H1 (cell line): ENCODE measurements around the gene AOPEP. TPM values are rescaled to one million over a fixed set of nuclear protein-coding genes. Genes with fewer than 3 reads are reported as not detected.

Experiments used
- CTCF ChIA-PET: fragments of 300-600 bp; sonication (Branson Sonifier 250); formaldehyde crosslinking; loops from one replicate; lab custom pipeline; 2021; ENCODE audit not compliant: partially characterized antibody; lab: Charles Lee
- POLR2A ChIA-PET: fragments of 300-600 bp; sonication (Branson Sonifier 250); formaldehyde crosslinking; loops from one replicate; lab custom pipeline; 2021; ENCODE audit warnings: inconsistent platforms; ENCODE audit not compliant: partially characterized antibody; lab: Charles Lee
- DNase-seq, 2 experiments: peaks; one replicate each; pipeline versions ENCODE4 v3.0.0 to v3.0.0-alpha.2; 2010 to 2022; ENCODE audit warnings: low spot score in 2 of 2, low read depth in 1 of 2, mixed read lengths in 1 of 2
- FAIRE-seq: peaks from 2 replicates; lab custom pipeline; 2011; peaks lifted over from hg19 to GRCh38; lab: Jason Lieb, UNC
- H2AFZ ChIP-seq: 2 replicates; pipeline ENCODE4 v1.8.1; 2012; ENCODE audit warnings: low read length, inconsistent platforms
- H2AK5ac ChIP-seq: 2 replicates; pipeline ENCODE4 v1.6.1; 2013; ENCODE audit warnings: low read depth, low read length
- H2BK120ac ChIP-seq: replicated peaks from 2 replicates; pipeline ENCODE3; 2013; ENCODE audit warnings: low read depth, low read length, inconsistent platforms
- H2BK12ac ChIP-seq: 2 replicates; pipeline ENCODE4 v1.6.1; 2013; ENCODE audit warnings: low read depth, low read length
- H2BK15ac ChIP-seq: 2 replicates; pipeline ENCODE4 v1.6.1; 2013; ENCODE audit warnings: low read length
- H2BK20ac ChIP-seq: 2 replicates; pipeline ENCODE4 v1.6.1; 2013; ENCODE audit warnings: low read length
- H2BK5ac ChIP-seq: 2 replicates; pipeline ENCODE4 v1.6.1; 2013; ENCODE audit warnings: low read depth, low read length
- H3K14ac ChIP-seq: 2 replicates; pipeline ENCODE4 v1.6.1; 2013; ENCODE audit warnings: inconsistent platforms; ENCODE audit not compliant: insufficient read length
- H3K18ac ChIP-seq: 2 replicates; pipeline ENCODE4 v1.6.1; 2013; ENCODE audit warnings: low read length; ENCODE audit errors: extremely low read depth
- H3K23ac ChIP-seq: 2 replicates; pipeline ENCODE4 v1.6.1; 2013; ENCODE audit warnings: inconsistent platforms; ENCODE audit not compliant: insufficient read length
- H3K23me2 ChIP-seq: 2 replicates; pipeline ENCODE4 v1.6.1; 2013; ENCODE audit warnings: low read depth, low read length
- H3K27ac ChIP-seq: 2 replicates; pipeline ENCODE4 v1.6.1; 2011; ENCODE audit warnings: low read depth, low read length, inconsistent platforms
- H3K27me3 ChIP-seq, 4 experiments: replicated peaks in 1 of 4; 1 replicate in 1 of 4; 2 replicates in 3 of 4; pipeline versions ENCODE4 v1.6.1 to v1.8.1; 2011 to 2013; ENCODE audit warnings: low read length in 3 of 4, mild to moderate bottlenecking in 3 of 4, inconsistent platforms in 2 of 4, mixed read lengths in 2 of 4, moderate library complexity in 1 of 4; ENCODE audit not compliant: control insufficient read depth in 3 of 4, insufficient read depth in 3 of 4; ENCODE audit errors: extremely low read depth in 1 of 4
- H3K36me3 ChIP-seq, 4 experiments: 2 replicates each; pipeline versions ENCODE4 v1.6.1 to v1.8.1; 2011 to 2013; ENCODE audit warnings: mild to moderate bottlenecking in 4 of 4, low read length in 3 of 4, moderate library complexity in 2 of 4, control low read depth in 1 of 4, inconsistent platforms in 1 of 4; ENCODE audit not compliant: insufficient read depth in 4 of 4, control insufficient read depth in 2 of 4
- H3K4ac ChIP-seq: replicated peaks from 2 replicates; pipeline ENCODE3; 2013; ENCODE audit warnings: low read length, low read depth, mixed read lengths, inconsistent platforms; ENCODE audit not compliant: insufficient read length
- H3K4me1 ChIP-seq, 4 experiments: replicated peaks in 1 of 4; 1 replicate in 1 of 4; 2 replicates in 3 of 4; pipeline versions ENCODE4 v1.6.1 to v1.8.1; 2011 to 2013; ENCODE audit warnings: low read length in 3 of 4, inconsistent platforms in 2 of 4, mixed read lengths in 1 of 4; ENCODE audit not compliant: insufficient read depth in 4 of 4, control insufficient read depth in 3 of 4
- H3K4me2 ChIP-seq, 2 experiments: 2 replicates each; pipeline versions ENCODE4 v1.6.1 to v1.8.1; 2011 to 2013; ENCODE audit warnings: low read depth in 2 of 2, low read length in 2 of 2, control low read depth in 1 of 2, inconsistent platforms in 1 of 2, mild to moderate bottlenecking in 1 of 2; ENCODE audit not compliant: insufficient read depth in 1 of 2
- H3K4me3 ChIP-seq, 4 experiments: fragments of 200-600, 300-600 bp in 1 of 4; sonication (generic), shearing (Covaris generic), sonication (Bioruptor Twin) in 1 of 4; 2 replicates each; pipeline versions ENCODE4 v1.5.1 to v1.8.1; 2011 to 2016; ENCODE audit warnings: low read length in 4 of 4, low read depth in 3 of 4, control low read depth in 2 of 4, inconsistent platforms in 2 of 4, mild to moderate bottlenecking in 2 of 4, mixed read lengths in 1 of 4, moderate library complexity in 1 of 4; ENCODE audit not compliant: insufficient read depth in 2 of 4; ENCODE audit errors: extremely low read depth in 1 of 4
- H3K56ac ChIP-seq: replicated peaks from 2 replicates; pipeline ENCODE3; 2013; ENCODE audit warnings: low read depth, mild to moderate bottlenecking, mixed read lengths, low read length, inconsistent platforms; ENCODE audit not compliant: insufficient read length
- H3K79me1 ChIP-seq: 2 replicates; pipeline ENCODE4 v1.6.1; 2013; ENCODE audit warnings: low read depth, low read length, control low read depth
- H3K79me2 ChIP-seq, 2 experiments: 2 replicates each; pipeline versions ENCODE4 v1.6.1 to v1.8.1; 2012 to 2013; ENCODE audit warnings: low read length in 2 of 2, mild to moderate bottlenecking in 2 of 2, inconsistent platforms in 1 of 2; ENCODE audit not compliant: insufficient read depth in 2 of 2, control insufficient read depth in 1 of 2
- H3K9ac ChIP-seq, 4 experiments: replicated peaks in 1 of 4; 1 replicate in 1 of 4; 2 replicates in 3 of 4; pipeline versions ENCODE4 v1.6.1 to v1.8.1; 2011 to 2013; ENCODE audit warnings: low read depth in 3 of 4, low read length in 3 of 4, control low read depth in 2 of 4, mild to moderate bottlenecking in 2 of 4, moderate library complexity in 2 of 4, inconsistent platforms in 1 of 4; ENCODE audit errors: extremely low read depth in 1 of 4
- H3K9me3 ChIP-seq, 2 experiments: 2 replicates each; pipeline versions ENCODE4 v1.6.1 to v1.8.1; 2012 to 2013; ENCODE audit warnings: mild to moderate bottlenecking in 2 of 2, moderate library complexity in 2 of 2, control low read depth in 1 of 2, inconsistent platforms in 1 of 2, low read depth in 1 of 2, low read length in 1 of 2, mixed read lengths in 1 of 2; ENCODE audit not compliant: insufficient read depth in 2 of 2
- H4K20me1 ChIP-seq, 2 experiments: replicated peaks in 1 of 2; 2 replicates each; pipeline versions ENCODE3 to v1.8.1; 2011 to 2013; ENCODE audit warnings: inconsistent platforms in 2 of 2, low read length in 2 of 2, mild to moderate bottlenecking in 1 of 2; ENCODE audit not compliant: insufficient read depth in 2 of 2, control insufficient read depth in 1 of 2
- H4K5ac ChIP-seq: 2 replicates; pipeline ENCODE4 v1.6.1; 2013; ENCODE audit warnings: low read length, low read depth, mixed read lengths, inconsistent platforms; ENCODE audit not compliant: insufficient read length
- H4K8ac ChIP-seq: 2 replicates; pipeline ENCODE4 v1.8.0; 2013; ENCODE audit warnings: mild to moderate bottlenecking, moderate library complexity, low read length, inconsistent platforms; ENCODE audit not compliant: insufficient read depth; ENCODE audit errors: extremely low read depth
- H4K91ac ChIP-seq: replicated peaks from 2 replicates; pipeline ENCODE3; 2013; ENCODE audit warnings: low read length, mixed read lengths, inconsistent platforms; ENCODE audit not compliant: insufficient read length
- ATF2 ChIP-seq: IDR thresholded peaks from 2 replicates; pipeline ENCODE4 v1.6.1; 2012; ENCODE audit warnings: low read length, inconsistent platforms
- BACH1 ChIP-seq: IDR thresholded peaks from 2 replicates; pipeline ENCODE4 v1.6.1; 2012; ENCODE audit warnings: low read length, improper control_type of control experiment
- EGR1 ChIP-seq: IDR thresholded peaks from 2 replicates; pipeline ENCODE4 v1.6.1; 2011; ENCODE audit warnings: low read depth, low read length, borderline replicate concordance
- POLR2A ChIP-seq, 2 experiments: IDR thresholded peaks; 1 replicate in 1 of 2; 2 replicates in 1 of 2; pipeline ENCODE4 v1.6.1; 2011; ENCODE audit warnings: low read depth in 2 of 2, low read length in 2 of 2, mild to moderate bottlenecking in 2 of 2; ENCODE audit errors: control extremely low read depth in 1 of 2
- RFX5 ChIP-seq: IDR thresholded peaks from 2 replicates; pipeline ENCODE4 v1.6.1; 2011; ENCODE audit warnings: low read depth, low read length, improper control_type of control experiment, borderline replicate concordance
- SAP30 ChIP-seq: fragments of 300-600 bp; sonication (generic); IDR thresholded peaks from 2 replicates; pipeline ENCODE4 v1.7.1; 2012; ENCODE audit warnings: low read length, moderate library complexity, mild to moderate bottlenecking, inconsistent platforms; ENCODE audit not compliant: insufficient read depth, insufficient replicate concordance
- SRF ChIP-seq: IDR thresholded peaks from 2 replicates; pipeline ENCODE4 v1.6.1; 2011; ENCODE audit warnings: mild to moderate bottlenecking, low read depth, low read length, moderate library complexity
- TCF12 ChIP-seq: IDR thresholded peaks from 2 replicates; pipeline ENCODE4 v1.6.1; 2011; ENCODE audit warnings: low read depth, mild to moderate bottlenecking, low read length
- WGBS, 2 experiments: shearing (Covaris generic) in 1 of 2; methylation state at CpG; one replicate each; pipeline versions ENCODE4 v1.1.6 to v1.1.7; 2013 to 2015; ENCODE audit warnings: low lambda C conversion rate in 2 of 2, mixed read lengths in 2 of 2, inconsistent platforms in 1 of 2, low coverage in 1 of 2, missing lambda C conversion rate in 1 of 2; ENCODE audit not compliant: insufficient replicate concordance in 2 of 2, insufficient coverage in 1 of 2, insufficient read length in 1 of 2; ENCODE audit errors: extremely low coverage in 1 of 2, missing lambda C conversion rate in 1 of 2; 5-methylcytosine and 5-hydroxymethylcytosine counted together
- polyA plus RNA-seq, 7 experiments: library from polyadenylated mRNA; depleted of rRNA in 3 of 7; stranded (reverse) in 5 of 7; unstranded in 2 of 7; fragments of >200 nt in 5 of 7; fragments of 200-250 nt in 2 of 7; gene quantifications; 1 replicate in 5 of 7; 2 replicates in 1 of 7; 4 replicates in 1 of 7; pipeline versions ENCODE4 v1.2.1 to v1.2.3, GENCODE V29; 2011 to 2013; ENCODE audit warnings: missing spikeins in 2 of 7, mixed read lengths in 2 of 7
- total RNA-seq: library from RNA; stranded (reverse); fragmentation: NEBNext Ultra II Directional; extraction: Animal tissue kit (Norgen Biotek cat#: 25700); gene quantifications from 2 replicates; pipeline ENCODE4 v1.2.1, GENCODE V29; 2021
- TF ChIP-seq, protein P1 (sequence below): IDR thresholded peaks from 2 replicates; pipeline ENCODE4 v1.6.1; 2011; ENCODE audit warnings: low read length, improper control_type of control experiment
- TF ChIP-seq, protein P2 (sequence below), 3 experiments: IDR thresholded peaks; 1 replicate in 2 of 3; 2 replicates in 1 of 3; pipeline versions ENCODE4 v1.5.1 to v1.6.1; 2011; ENCODE audit warnings: low read length in 3 of 3, mild to moderate bottlenecking in 3 of 3, inconsistent platforms in 2 of 3, low read depth in 1 of 3, moderate library complexity in 1 of 3; ENCODE audit not compliant: insufficient read depth in 1 of 3; ENCODE audit errors: control extremely low read depth in 1 of 3

The AOPEP gene
- total and polyA plus RNA-seq, 2 of the 8 experiments (the other 6 are each of a cell fraction or from before 2014, with no cell fraction given), result 6.1 to 14.3 TPM

GRCh38 chr9:94685359-94685758 is 41.1 kb upstream of the AOPEP start:
- H3K4ac ChIP-seq, result no peak overlapping the region
- no peak overlapping the region for H3K23ac ChIP-seq
- no peaks in the 10 kb centered on the region; a peak in 1 of 7 replicates for H3K4me1 ChIP-seq
- H3K14ac ChIP-seq, result no peak overlapping the region
- H2BK12ac ChIP-seq, result no peak overlapping the region
- no peak overlapping the region for H3K4me2 ChIP-seq
- no peak overlapping the region for H3K56ac ChIP-seq
- no peak overlapping the region for H3K9ac ChIP-seq
- H3K9me3 ChIP-seq, result no peaks in the 10 kb centered on the region
- CTCF ChIA-PET, result no interaction called here
- no peak overlapping the region for H2AK5ac ChIP-seq
- 88% methylated on average over 2 of the region's 2 CpGs; no CpG with 5 or more reads in 1 of the 2 experiments for WGBS, 2 experiments
- H2BK20ac ChIP-seq, result no peak overlapping the region
- H3K27ac ChIP-seq, result no peak overlapping the region
- H3K79me2 ChIP-seq, result no peaks in the 10 kb centered on the region
- no peaks in the 10 kb centered on the region for H4K20me1 ChIP-seq
- H3K18ac ChIP-seq, result no peak overlapping the region
- H2BK5ac ChIP-seq, result no peak overlapping the region
- no peak overlapping the region for H2AFZ ChIP-seq
- DNase-seq, result no peak
- H3K23me2 ChIP-seq, result no peaks in the 10 kb centered on the region
- POLR2A ChIA-PET, result no interaction called here
- no peak overlapping the region for H4K8ac ChIP-seq
- no peak for FAIRE-seq
- no peak overlapping the region for H3K4me3 ChIP-seq
- no peaks in the 10 kb centered on the region for H3K36me3 ChIP-seq
- no peaks in the 10 kb centered on the region for H3K79me1 ChIP-seq
- no peak overlapping the region for H4K91ac ChIP-seq
- H3K27me3 ChIP-seq, result no peaks in the 10 kb centered on the region
- no peak overlapping the region for H2BK120ac ChIP-seq
- H4K5ac ChIP-seq, result no peak overlapping the region
- no peak overlapping the region for H2BK15ac ChIP-seq
- TF ChIP-seq POLR2A (IDR thresholded peaks at IDR 0.05; ENCODE audit: control extremely low read depth in 1 of 2, low read depth in 2 of 2, low read length in 2 of 2) (no peak), TCF12 (no peak), SRF (no peak), RFX5 (no peak), BACH1 (no peak), ATF2 (no peak), SAP30 (no peak), EGR1 (no peak)
- TF ChIP-seq, protein P1, sequence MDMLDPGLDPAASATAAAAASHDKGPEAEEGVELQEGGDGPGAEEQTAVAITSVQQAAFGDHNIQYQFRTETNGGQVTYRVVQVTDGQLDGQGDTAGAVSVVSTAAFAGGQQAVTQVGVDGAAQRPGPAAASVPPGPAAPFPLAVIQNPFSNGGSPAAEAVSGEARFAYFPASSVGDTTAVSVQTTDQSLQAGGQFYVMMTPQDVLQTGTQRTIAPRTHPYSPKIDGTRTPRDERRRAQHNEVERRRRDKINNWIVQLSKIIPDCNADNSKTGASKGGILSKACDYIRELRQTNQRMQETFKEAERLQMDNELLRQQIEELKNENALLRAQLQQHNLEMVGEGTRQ, result no peak
- TF ChIP-seq, protein P2, sequence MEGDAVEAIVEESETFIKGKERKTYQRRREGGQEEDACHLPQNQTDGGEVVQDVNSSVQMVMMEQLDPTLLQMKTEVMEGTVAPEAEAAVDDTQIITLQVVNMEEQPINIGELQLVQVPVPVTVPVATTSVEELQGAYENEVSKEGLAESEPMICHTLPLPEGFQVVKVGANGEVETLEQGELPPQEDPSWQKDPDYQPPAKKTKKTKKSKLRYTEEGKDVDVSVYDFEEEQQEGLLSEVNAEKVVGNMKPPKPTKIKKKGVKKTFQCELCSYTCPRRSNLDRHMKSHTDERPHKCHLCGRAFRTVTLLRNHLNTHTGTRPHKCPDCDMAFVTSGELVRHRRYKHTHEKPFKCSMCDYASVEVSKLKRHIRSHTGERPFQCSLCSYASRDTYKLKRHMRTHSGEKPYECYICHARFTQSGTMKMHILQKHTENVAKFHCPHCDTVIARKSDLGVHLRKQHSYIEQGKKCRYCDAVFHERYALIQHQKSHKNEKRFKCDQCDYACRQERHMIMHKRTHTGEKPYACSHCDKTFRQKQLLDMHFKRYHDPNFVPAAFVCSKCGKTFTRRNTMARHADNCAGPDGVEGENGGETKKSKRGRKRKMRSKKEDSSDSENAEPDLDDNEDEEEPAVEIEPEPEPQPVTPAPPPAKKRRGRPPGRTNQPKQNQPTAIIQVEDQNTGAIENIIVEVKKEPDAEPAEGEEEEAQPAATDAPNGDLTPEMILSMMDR (IDR thresholded peaks at IDR 0.05; ENCODE audit: control extremely low read depth in 1 of 3, insufficient read depth in 1 of 3, low read depth in 1 of 3, low read length in 3 of 3), result no peak
